ENCODE data around the gene ERP29. TPM values are rescaled to one million over a fixed set of nuclear protein-coding genes. Genes with fewer than 3 reads are reported as not detected.
"Not testable (repeated sequence)": the region's sequence is repeated elsewhere in the genome, so short reads cannot be mapped to it uniquely, and the experiment has no call there.

The ERP29 gene
- total RNA-seq, 4 donors from 2014 or later: 33.5 to 35.3 (median 34.9) TPM

- DNase-seq (ENCODE audit: extremely low spot score): no peak
- H3K36me3 ChIP-seq: no peaks in the 10 kb centered on the region
- intact Hi-C loops (cut with DNase I): no loop called here
- H3K4me1 ChIP-seq: peaks cover 14 to 46% (median 37%) of the 10 kb centered on the region in 4 donors
- H3K27ac ChIP-seq (replicated peaks in 1 of 4): peak overlapping the region in 1 of 4 donors; percentile 2
- WGBS: 60% methylated on average over 3 of the region's 3 CpGs
- no peaks in the 10 kb centered on the region for H3K9me3 ChIP-seq
- H3K4me3 ChIP-seq: no peak overlapping the region
- H3K27me3 ChIP-seq: no peaks in the 10 kb centered on the region
- TF ChIP-seq CTCF (IDR thresholded peaks at IDR 0.05): no peak
- TF ChIP-seq POLR2AphosphoS5 (IDR thresholded peaks at IDR 0.05): no peak
- no peak for TF ChIP-seq EP300 (IDR thresholded peaks at IDR 0.05)
- TF ChIP-seq POLR2A (IDR thresholded peaks at IDR 0.05; ENCODE audit: low read depth): no peak
These were observed 4.3 kb upstream of the ERP29 start for GRCh38 chr12:112008918-112009317.

- H3K4me1 ChIP-seq: peaks cover 18 to 52% (median 43%) of the 10 kb centered on the region in 4 donors
- H3K9me3 ChIP-seq; DNase-seq (ENCODE audit: extremely low spot score); intact Hi-C loops (cut with DNase I); H3K27ac ChIP-seq (replicated peaks in 1 of 4); H3K27me3 ChIP-seq; H3K36me3 ChIP-seq; H3K4me3 ChIP-seq: not testable (repeated sequence)
- 87% methylated on average over 3 of the region's 3 CpGs for WGBS
These were observed 3.6 kb upstream of the ERP29 start for GRCh38 chr12:112009596-112009995.

- TF ChIP-seq POLR2AphosphoS5 (IDR thresholded peaks at IDR 0.05): no peak
- TF ChIP-seq CTCF (IDR thresholded peaks at IDR 0.05): no peak
- no peak for TF ChIP-seq EP300 (IDR thresholded peaks at IDR 0.05)
- TF ChIP-seq POLR2A (IDR thresholded peaks at IDR 0.05; ENCODE audit: low read depth): no peak
- no peak for DNase-seq (ENCODE audit: extremely low spot score)
- WGBS: 94% methylated on average over 3 of the region's 8 CpGs
- Histone ChIP-seq H3K27ac (replicated peaks in 1 of 4) (no peak overlapping the region), H3K36me3 (peaks cover 0 to 3% (median under 1%) of the 10 kb centered on the region in 4 donors), H3K9me3 (no peaks in the 10 kb centered on the region), H3K4me1 (peaks cover 26 to 62% (median 50%) of the 10 kb centered on the region in 4 donors), H3K4me3 (no peak overlapping the region), H3K27me3 (no peaks in the 10 kb centered on the region)
- intact Hi-C loops (cut with DNase I): loop anchor here (5.0 kb wide), 1 partner anchor 68 kb away; no protein-coding TSS in a partner anchor
These were observed 2.5 kb upstream of the ERP29 start for GRCh38 chr12:112010415-112011344.

GRCh38 chr12:112011685-112012084, 1.5 kb upstream of the ERP29 start:
- WGBS: 91% methylated on average over 8 of the region's 8 CpGs
- peak overlapping the region in 3 of 4 donors; percentile 98 to 99 (median 98) for H3K27ac ChIP-seq (replicated peaks in 1 of 4)
- TF ChIP-seq CTCF (IDR thresholded peaks at IDR 0.05) (no peak), POLR2AphosphoS5 (IDR thresholded peaks at IDR 0.05) (no peak), POLR2A (IDR thresholded peaks at IDR 0.05; ENCODE audit: low read depth) (no peak), EP300 (IDR thresholded peaks at IDR 0.05) (no peak)
- H3K4me1 ChIP-seq: peaks cover 26 to 61% (median 41%) of the 10 kb centered on the region in 4 donors
- peaks cover 0 to 13% (median 5%) of the 10 kb centered on the region in 4 donors for H3K36me3 ChIP-seq
- peak overlapping the region; percentile 68 to 100 (median 88) for H3K4me3 ChIP-seq
- DNase-seq (ENCODE audit: extremely low spot score): no peak
- no peaks in the 10 kb centered on the region for H3K27me3 ChIP-seq
- no peaks in the 10 kb centered on the region for H3K9me3 ChIP-seq
- intact Hi-C loops (cut with DNase I): loop anchor here (5.0 kb wide), 1 partner anchor 69 kb away; no protein-coding TSS in a partner anchor
